Stimulated activated naive B cell treated with anti-CD40 and anti-IgM and Interleukin-4, amounts not matched to agents 10 μg/mL and 1 μg/mL and 100 μg/mL, for 72 hours (primary cell): Measurements from ENCODE around the gene TAS2R9.

Experiments used
- ATAC-seq, 2 donors: fragments of 150-1000 bp; cut with Tn5 transposase; replicated peaks; 2 replicates each; pipeline ENCODE4 v1.10.0; 2021; ENCODE audit warnings: moderate library complexity in 1 of 2
- DNase-seq: peaks from one replicate; pipeline ENCODE4 v3.0.0; 2021
- H3K27ac Mint-ChIP-seq: one replicate; pipeline ENCODE4 v1.8.0; 2022; ENCODE audit warnings: mild to moderate bottlenecking, mixed read lengths
- H3K27me3 Mint-ChIP-seq, 2 donors: one replicate each; pipeline ENCODE4 v1.8.0; 2022; ENCODE audit warnings: mixed read lengths in 2 of 2
- H3K36me3 Mint-ChIP-seq, 2 donors: one replicate each; pipeline ENCODE4 v1.8.0; 2022; ENCODE audit warnings: mixed read lengths in 2 of 2, mild to moderate bottlenecking in 1 of 2
- H3K4me1 Mint-ChIP-seq, 2 donors: one replicate each; pipeline ENCODE4 v1.8.0; 2022; ENCODE audit warnings: mixed read lengths in 2 of 2, mild to moderate bottlenecking in 1 of 2
- H3K4me3 Mint-ChIP-seq, 2 donors: one replicate each; pipeline ENCODE4 v1.8.0; 2022; ENCODE audit warnings: mild to moderate bottlenecking in 2 of 2, mixed read lengths in 2 of 2, moderate library complexity in 1 of 2
- H3K9me3 Mint-ChIP-seq, 2 donors: one replicate each; pipeline ENCODE4 v1.8.0; 2022; ENCODE audit warnings: mixed read lengths in 2 of 2, mild to moderate bottlenecking in 1 of 2

Gene TAS2R9, protein sequence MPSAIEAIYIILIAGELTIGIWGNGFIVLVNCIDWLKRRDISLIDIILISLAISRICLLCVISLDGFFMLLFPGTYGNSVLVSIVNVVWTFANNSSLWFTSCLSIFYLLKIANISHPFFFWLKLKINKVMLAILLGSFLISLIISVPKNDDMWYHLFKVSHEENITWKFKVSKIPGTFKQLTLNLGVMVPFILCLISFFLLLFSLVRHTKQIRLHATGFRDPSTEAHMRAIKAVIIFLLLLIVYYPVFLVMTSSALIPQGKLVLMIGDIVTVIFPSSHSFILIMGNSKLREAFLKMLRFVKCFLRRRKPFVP

DNA sequence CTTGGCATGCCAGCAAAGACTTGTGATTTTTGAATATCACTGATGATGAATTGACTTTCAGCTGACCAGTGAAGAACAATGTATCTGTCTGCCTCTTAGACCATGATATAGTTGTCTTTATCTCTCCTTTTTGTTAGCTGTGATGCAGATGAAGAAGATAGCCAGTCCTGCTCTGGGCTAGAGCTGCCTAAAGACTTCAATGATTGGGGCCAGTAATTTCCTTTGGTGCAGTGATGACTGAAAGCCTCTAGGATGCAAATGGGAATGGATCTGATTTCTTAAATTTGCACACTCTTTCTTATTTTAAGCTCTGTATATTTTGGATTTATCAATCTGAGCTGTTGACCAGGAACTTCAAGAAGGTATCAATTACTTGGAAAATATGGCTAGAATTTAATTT lies at the start of gene TAS2R9:
TSS of gene TAS2R9 (minus strand) at position 101 of the 400 bp plus-strand sequence. CDS start at position 8, 93 bp downstream.
- Mint-ChIP-seq H3K9me3 (no peaks in the 10 kb centered on the region), H3K4me3 (no peak within 1 kb of the TSS), H3K27ac (no peak within 1 kb of the TSS), H3K27me3 (peaks cover 5 to 23% of the 10 kb centered on the region in 2 donors), H3K4me1 (no peaks in the 10 kb centered on the region), H3K36me3 (no peaks in the 10 kb centered on the region)
- DNase-seq (no peak), ATAC-seq (no peak)

GRCh38 chr12:10855807-10856206 lies 45.8 kb upstream of the TAS2R9 start:
- DNase-seq, result no peak
- Mint-ChIP-seq H3K36me3 (peaks cover 65 to 78% of the 10 kb centered on the region in 2 donors), H3K9me3 (peaks cover 33 to 44% of the 10 kb centered on the region in 2 donors), H3K27me3 (no peaks in the 10 kb centered on the region), H3K27ac (no peak overlapping the region), H3K4me1 (peaks cover 0 to under 1% of the 10 kb centered on the region in 2 donors), H3K4me3 (no peak overlapping the region)
- no peak for ATAC-seq

DNA sequence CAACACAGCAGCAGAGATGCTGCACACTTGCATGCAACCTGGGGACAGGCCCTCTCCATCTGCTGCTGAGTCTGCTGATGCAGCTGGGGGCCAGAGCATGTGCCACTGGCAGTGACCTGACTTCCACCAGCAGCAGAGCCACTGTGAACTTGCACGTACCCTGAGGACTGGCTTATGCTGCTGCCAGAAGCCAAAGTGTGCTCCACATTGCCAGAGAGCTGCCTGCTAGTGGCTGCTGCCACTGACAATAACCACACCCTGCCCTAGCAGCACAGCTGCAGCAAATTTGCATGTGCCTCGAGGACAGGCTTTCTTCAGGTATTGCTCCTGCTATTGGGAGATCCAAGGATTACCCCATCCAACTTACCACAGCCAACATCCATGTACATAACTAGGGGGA lies 43.8 kb upstream of the TAS2R9 start:
- ATAC-seq (no peak), DNase-seq (no peak)
- Mint-ChIP-seq H3K4me3 (no peak overlapping the region), H3K36me3 (peaks cover 53 to 62% of the 10 kb centered on the region in 2 donors), H3K9me3 (peaks cover 22 to 30% of the 10 kb centered on the region in 2 donors), H3K4me1 (peaks cover 0 to 5% of the 10 kb centered on the region in 2 donors), H3K27me3 (no peaks in the 10 kb centered on the region), H3K27ac (no peak overlapping the region)

DNA sequence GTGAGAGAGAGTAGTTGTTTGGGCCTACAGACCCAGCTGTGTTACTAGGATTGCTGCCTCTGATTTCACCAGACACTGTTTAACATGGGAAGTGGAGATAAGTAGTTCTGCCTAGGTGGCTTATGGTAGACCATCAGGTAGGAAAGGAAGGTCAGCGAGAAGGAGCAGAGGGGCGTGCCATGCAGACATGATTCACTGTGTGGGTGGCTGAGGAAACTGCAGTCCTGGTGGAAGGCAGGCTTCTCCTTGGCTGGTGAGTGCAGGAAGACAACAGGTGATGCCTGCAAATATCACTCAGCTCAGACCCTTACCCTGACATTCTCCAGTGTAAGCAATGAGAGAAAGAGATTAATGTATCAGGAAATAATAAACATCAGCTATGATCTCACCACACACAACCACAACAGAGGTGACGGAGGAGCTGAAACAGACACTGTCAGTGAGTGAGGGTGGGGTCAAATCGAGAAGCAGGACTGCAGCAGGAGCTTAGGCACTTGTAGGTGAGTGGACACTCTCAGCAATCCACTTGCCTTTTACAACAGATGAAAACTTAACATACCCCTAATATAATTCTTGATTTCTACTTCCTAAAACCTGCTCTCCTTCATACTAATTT lies 41.4 kb upstream of the TAS2R9 start:
- ATAC-seq, result no peak
- H3K9me3 Mint-ChIP-seq, result peaks cover 5 to 7% of the 10 kb centered on the region in 2 donors
- no peak for DNase-seq
- peaks cover 38 to 58% of the 10 kb centered on the region in 2 donors for H3K36me3 Mint-ChIP-seq
- no peak overlapping the region for H3K4me3 Mint-ChIP-seq
- H3K4me1 Mint-ChIP-seq, result peaks cover 0 to 5% of the 10 kb centered on the region in 2 donors
- no peaks in the 10 kb centered on the region for H3K27me3 Mint-ChIP-seq
- H3K27ac Mint-ChIP-seq, result no peak overlapping the region

DNA sequence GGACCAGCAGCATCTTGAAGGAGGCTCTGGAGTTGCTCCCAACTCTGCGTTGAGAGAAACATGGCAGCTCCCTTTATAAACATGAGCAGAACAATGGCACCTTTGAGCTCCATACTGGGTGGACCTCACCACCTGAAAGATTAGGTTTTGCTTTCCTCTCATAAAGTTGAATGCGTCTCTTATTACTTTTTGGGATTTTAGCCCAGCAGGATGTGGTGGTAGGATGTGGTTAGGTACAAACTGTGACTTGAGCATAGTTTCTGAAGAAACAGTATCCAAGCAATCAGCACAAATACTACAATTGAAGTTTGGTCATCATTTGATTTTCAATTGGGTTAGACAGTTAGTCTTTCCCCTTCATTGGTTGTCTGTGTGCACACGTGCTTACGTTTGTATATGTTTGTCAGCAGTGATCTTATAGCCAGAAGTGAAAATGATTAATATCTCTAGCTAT lies 39.5 kb upstream of the TAS2R9 start, which contains the start of gene PRR4:
TSS of gene PRR4 (minus strand) at position 51 of the 454 bp plus-strand sequence. CDS start at position 13, 38 bp downstream.
- peaks cover 28 to 55% of the 10 kb centered on the region in 2 donors for H3K36me3 Mint-ChIP-seq
- H3K27me3 Mint-ChIP-seq, result no peaks in the 10 kb centered on the region
- no peak within 1 kb of the TSS for H3K27ac Mint-ChIP-seq
- H3K9me3 Mint-ChIP-seq, result no peaks in the 10 kb centered on the region
- no peak within 1 kb of the TSS for H3K4me3 Mint-ChIP-seq
- H3K4me1 Mint-ChIP-seq, result peaks cover 0 to 5% of the 10 kb centered on the region in 2 donors
- ATAC-seq (no peak), DNase-seq (no peak)

GRCh38 chr12:10847744-10848143 lies 37.8 kb upstream of the TAS2R9 start:
- Mint-ChIP-seq H3K36me3 (peaks cover 31 to 57% of the 10 kb centered on the region in 2 donors), H3K27ac (no peak overlapping the region), H3K9me3 (no peaks in the 10 kb centered on the region)

GRCh38 chr12:10842862-10843261 lies 32.9 kb upstream of the TAS2R9 start:
- Mint-ChIP-seq H3K9me3 (no peaks in the 10 kb centered on the region), H3K36me3 (peaks cover 24 to 37% of the 10 kb centered on the region in 2 donors), H3K27ac (no peak overlapping the region), H3K4me3 (no peak overlapping the region), H3K4me1 (no peaks in the 10 kb centered on the region), H3K27me3 (no peaks in the 10 kb centered on the region)
- ATAC-seq (no peak), DNase-seq (no peak)

More at GRCh38 chr12:10847744-10848143, 37.8 kb upstream of the TAS2R9 start:
- DNase-seq (no peak), ATAC-seq (no peak)
- peaks cover 0 to 5% of the 10 kb centered on the region in 2 donors for H3K4me1 Mint-ChIP-seq
- H3K4me3 Mint-ChIP-seq, result no peak overlapping the region
- H3K27me3 Mint-ChIP-seq, result no peaks in the 10 kb centered on the region

DNA sequence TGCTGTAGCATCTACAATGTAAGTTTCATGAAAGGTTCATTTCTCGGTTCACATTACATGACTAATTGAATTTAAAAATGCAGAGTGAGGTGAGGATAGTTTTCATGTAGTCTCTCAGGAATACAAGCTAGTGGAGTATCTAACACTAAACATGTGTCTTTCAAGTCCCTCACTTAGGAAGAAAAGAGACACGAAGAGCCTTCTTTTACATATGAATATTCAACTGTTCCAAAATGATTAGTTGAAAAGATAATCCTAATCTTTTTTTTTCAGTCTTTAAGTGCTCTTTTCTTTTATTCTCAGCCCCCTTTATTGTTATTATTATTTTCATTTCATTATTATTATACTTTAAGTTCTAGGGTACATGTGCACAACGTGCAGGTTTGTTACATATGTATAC lies 28.5 kb upstream of the TAS2R9 start:
- Mint-ChIP-seq H3K36me3 (peaks cover 12 to 15% of the 10 kb centered on the region in 2 donors), H3K9me3 (no peaks in the 10 kb centered on the region), H3K4me1 (no peaks in the 10 kb centered on the region), H3K27me3 (no peaks in the 10 kb centered on the region), H3K27ac (no peak overlapping the region), H3K4me3 (no peak overlapping the region)
- ATAC-seq (no peak), DNase-seq (no peak)

GRCh38 chr12:10829994-10830393 lies 20.0 kb upstream of the TAS2R9 start:
- no peaks in the 10 kb centered on the region for H3K9me3 Mint-ChIP-seq
- H3K27me3 Mint-ChIP-seq, result no peaks in the 10 kb centered on the region
- no peaks in the 10 kb centered on the region for H3K36me3 Mint-ChIP-seq
- H3K27ac Mint-ChIP-seq, result no peak overlapping the region
- H3K4me1 Mint-ChIP-seq, result no peaks in the 10 kb centered on the region
- H3K4me3 Mint-ChIP-seq, result no peak overlapping the region
- DNase-seq (no peak), ATAC-seq (no peak)

- DNase-seq, result no peak
- H3K4me3 Mint-ChIP-seq, result no peak within 1 kb of the TSS
- ATAC-seq, result no peak
- no peaks in the 10 kb centered on the region for H3K27me3 Mint-ChIP-seq
- H3K4me1 Mint-ChIP-seq, result no peaks in the 10 kb centered on the region
- H3K36me3 Mint-ChIP-seq, result no peaks in the 10 kb centered on the region
- no peaks in the 10 kb centered on the region for H3K9me3 Mint-ChIP-seq
- no peak within 1 kb of the TSS for H3K27ac Mint-ChIP-seq
These were observed 16.3 kb upstream of the TAS2R9 start, which contains the start of gene TAS2R10 for GRCh38 chr12:10826258-10826657. TSS of gene TAS2R10 (minus strand) at chr12:10826358. CDS start at chr12:10826269, 89 bp downstream.

DNA sequence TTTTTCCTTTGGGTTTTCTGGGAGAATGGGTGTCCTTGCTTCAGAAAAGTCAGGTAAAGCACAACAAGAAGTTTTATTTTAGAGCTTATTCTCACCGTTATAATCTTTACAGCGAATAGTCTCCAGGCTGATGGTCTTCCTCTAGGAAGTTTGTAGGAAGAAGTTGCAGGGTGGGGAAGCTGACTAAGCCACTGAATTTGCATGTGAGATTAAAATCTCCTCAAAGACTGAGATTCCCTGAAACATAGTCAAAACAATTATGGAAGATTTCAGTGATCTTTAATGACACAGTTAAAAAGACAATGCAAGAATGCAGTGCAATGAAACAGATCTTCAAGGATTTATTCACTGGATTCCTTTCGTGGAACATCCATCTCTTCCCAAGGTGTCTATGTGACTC lies 15.0 kb upstream of the TAS2R9 start:
- Mint-ChIP-seq H3K9me3 (no peaks in the 10 kb centered on the region), H3K27ac (no peak overlapping the region), H3K4me1 (no peaks in the 10 kb centered on the region), H3K36me3 (no peaks in the 10 kb centered on the region), H3K27me3 (no peaks in the 10 kb centered on the region), H3K4me3 (no peak overlapping the region)
- ATAC-seq (no peak), DNase-seq (no peak)

DNA sequence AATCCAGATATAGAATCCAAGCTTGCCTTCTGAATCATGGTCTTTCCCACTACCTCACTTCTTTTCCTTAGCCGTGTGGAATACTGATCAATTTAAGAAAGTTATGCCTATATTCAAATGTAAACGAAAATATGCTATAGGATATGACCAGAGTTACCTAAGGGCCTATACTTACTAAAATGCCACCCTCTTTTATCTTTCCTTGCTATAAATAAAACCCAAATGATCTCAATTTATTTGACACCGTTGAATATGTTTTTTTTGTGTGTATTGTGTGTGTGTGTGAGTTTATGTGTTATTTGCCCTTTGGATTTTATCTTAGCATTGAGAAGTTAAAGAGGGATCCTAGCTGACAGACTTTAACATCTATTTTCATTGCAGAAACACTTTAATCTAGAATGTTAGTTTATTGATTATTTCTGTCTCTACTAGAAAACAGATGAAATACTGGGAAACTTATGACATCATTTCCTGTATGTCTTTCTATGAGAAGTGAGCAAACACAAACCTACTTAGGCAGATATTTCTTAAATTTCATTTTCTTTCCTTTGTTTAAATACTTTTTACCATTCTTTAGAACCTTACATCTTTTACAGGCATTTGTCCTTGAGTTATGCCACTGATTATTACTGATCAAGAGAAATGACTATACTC lies 2.0 kb upstream of the TAS2R9 start:
- Mint-ChIP-seq H3K36me3 (no peaks in the 10 kb centered on the region), H3K4me3 (no peak overlapping the region), H3K27me3 (peaks cover 5 to 18% of the 10 kb centered on the region in 2 donors), H3K4me1 (no peaks in the 10 kb centered on the region), H3K27ac (no peak overlapping the region), H3K9me3 (no peaks in the 10 kb centered on the region)
- ATAC-seq (no peak), DNase-seq (no peak)

DNA sequence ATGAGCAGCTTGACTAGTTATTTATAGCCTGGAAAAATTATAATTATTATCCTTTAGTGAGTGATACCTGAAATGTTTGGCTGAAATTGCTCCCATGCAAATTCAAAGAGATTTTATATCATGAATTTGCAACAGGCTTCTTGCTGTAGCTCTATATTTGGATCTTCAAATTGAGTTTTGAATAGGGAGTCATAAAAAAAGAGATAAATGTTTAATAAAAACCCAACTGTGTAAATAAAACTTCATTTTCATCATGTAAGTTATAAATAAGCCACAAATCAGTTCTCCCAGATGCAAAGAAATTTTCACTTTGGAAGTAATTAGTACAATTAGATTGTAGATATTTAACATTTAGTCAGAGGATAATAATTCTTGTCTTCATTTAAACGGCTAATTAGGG lies 2.8 kb downstream of the TAS2R9 start, which contains the start of gene TAS2R8:
TSS of gene TAS2R8 (minus strand) at position 101 of the 400 bp plus-strand sequence. CDS start 306 bp downstream, outside the sequence.
- Mint-ChIP-seq H3K36me3 (no peaks in the 10 kb centered on the region), H3K9me3 (no peaks in the 10 kb centered on the region), H3K27ac (no peak within 1 kb of the TSS), H3K4me1 (no peaks in the 10 kb centered on the region), H3K27me3 (peaks cover 0 to 15% of the 10 kb centered on the region in 2 donors), H3K4me3 (no peak within 1 kb of the TSS)
- DNase-seq (no peak), ATAC-seq (no peak)

DNA sequence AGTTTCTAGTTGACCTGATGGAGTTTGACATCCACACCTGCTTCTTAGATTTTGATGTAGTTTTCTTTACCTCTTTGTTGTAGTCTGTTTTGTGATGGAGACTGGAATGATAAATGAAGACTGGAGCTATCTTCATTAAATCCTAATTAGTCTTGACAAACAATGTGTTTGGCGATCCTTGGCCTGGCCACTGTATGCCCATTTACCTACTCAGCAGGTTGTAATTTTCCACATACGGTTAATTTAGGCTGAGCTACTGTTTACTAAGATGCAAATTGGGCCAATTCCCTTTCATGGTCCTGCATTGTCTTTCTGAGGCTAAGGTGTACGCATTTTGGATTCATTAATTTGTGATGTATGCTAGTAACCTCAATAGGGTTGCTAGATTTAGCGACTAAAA lies 7.4 kb downstream of the TAS2R9 start, which contains the start of gene TAS2R7:
TSS of gene TAS2R7 (minus strand) at position 41 of the 400 bp plus-strand sequence. CDS start 57 bp downstream, outside the sequence.
- H3K27ac Mint-ChIP-seq, result no peak within 1 kb of the TSS
- H3K4me1 Mint-ChIP-seq, result no peaks in the 10 kb centered on the region
- no peaks in the 10 kb centered on the region for H3K9me3 Mint-ChIP-seq
- peaks cover 18 to 22% of the 10 kb centered on the region in 2 donors for H3K27me3 Mint-ChIP-seq
- DNase-seq (no peak), ATAC-seq (no peak)
- no peak within 1 kb of the TSS for H3K4me3 Mint-ChIP-seq
- H3K36me3 Mint-ChIP-seq, result no peaks in the 10 kb centered on the region
